ENCODE measurements around the gene HOXC6.

DNA sequence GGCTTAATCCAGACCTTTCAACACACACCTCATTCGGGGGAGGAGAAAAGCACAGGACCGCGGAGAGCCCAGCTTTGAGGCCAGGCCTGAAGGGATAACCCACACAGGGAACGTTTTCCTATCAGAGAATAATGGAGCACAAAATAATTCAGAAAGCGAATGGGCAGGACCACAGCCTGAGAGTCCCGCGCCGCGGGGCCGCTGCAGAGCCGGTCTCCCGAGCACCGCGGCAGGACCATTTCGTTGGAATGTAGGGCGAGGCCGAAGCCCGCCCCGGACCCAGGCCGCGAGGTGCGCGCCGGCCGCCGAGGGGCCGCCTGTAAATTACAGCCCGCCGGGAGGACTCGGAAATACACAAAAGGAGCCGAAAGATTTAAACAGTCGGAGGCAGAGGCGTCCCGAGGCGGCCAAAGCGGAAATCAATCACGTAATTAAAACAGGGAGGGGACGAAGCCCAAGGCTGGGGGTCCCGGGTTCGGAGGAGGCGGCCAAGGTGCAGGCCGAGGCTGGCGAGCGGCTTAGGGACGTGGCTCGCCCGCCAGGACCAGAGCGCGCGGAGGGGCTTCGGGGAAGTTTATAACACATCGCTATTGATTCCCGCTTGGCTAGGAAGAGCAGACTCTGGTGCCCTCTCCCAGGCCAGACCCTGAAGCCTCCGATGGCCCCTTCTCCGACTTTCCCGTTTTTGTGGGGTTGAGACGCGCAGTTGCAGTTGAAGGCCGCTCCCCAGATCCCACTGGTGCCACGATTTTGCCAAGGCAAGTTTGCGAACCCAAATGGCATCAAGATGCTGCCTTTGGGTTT is 19.1 kb downstream of the HOXC6 start:
- TF ChIP-seq, protein P1, sequence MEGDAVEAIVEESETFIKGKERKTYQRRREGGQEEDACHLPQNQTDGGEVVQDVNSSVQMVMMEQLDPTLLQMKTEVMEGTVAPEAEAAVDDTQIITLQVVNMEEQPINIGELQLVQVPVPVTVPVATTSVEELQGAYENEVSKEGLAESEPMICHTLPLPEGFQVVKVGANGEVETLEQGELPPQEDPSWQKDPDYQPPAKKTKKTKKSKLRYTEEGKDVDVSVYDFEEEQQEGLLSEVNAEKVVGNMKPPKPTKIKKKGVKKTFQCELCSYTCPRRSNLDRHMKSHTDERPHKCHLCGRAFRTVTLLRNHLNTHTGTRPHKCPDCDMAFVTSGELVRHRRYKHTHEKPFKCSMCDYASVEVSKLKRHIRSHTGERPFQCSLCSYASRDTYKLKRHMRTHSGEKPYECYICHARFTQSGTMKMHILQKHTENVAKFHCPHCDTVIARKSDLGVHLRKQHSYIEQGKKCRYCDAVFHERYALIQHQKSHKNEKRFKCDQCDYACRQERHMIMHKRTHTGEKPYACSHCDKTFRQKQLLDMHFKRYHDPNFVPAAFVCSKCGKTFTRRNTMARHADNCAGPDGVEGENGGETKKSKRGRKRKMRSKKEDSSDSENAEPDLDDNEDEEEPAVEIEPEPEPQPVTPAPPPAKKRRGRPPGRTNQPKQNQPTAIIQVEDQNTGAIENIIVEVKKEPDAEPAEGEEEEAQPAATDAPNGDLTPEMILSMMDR (IDR thresholded peaks at IDR 0.05), result no peak
- no peak for TF ChIP-seq POLR2A (IDR thresholded peaks at IDR 0.05)

Measured in heart left ventricle (tissue), 13 donors.